ENCODE results near the gene ABHD12B. TPM values are rescaled to one million over a fixed set of nuclear protein-coding genes. Genes with fewer than 3 reads are reported as not detected.

ABHD12B gene
- total and polyA plus RNA-seq, 2 of the 13 experiments (the other 11 are each of a cell fraction or from before 2014, with no cell fraction given), result not detected

DNA sequence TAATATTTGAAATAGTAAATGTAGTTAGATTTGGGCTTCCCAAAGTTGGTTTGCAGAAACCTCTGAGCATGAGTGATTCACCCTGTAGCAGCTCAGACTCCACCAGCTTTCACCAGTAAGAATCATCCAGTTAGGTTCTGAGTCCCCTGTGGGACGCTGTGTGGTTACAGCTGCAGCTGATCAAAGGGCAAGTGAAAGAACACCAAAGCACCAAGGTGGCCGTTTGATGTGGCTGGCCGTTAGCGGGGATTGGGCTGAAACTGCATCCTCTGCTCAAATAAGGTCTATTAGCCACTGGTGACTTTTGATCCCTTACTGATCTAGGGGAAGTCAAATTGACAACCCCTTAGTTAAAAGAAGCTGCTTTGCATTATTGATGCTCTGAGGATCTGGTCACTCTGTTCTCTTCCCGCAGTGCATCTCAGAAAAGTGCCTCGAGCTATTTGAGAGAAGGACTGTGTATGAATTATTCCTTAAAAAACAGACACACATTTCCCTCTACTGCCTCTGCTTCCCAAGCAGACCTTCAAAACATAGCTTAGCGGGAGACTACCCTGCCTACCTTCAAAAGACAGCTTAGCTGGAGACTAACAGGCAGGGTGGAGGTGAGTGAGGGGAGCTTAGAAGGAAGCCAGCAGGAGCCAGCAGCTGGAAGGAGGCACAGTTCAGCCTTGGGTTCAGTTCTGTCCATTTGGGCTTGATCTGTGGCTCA is 3.7 kb downstream of the ABHD12B start (continued):
- no peak for TF ChIP-seq SCMH1 (CRISPR knock-in tag; IDR thresholded peaks at IDR 0.05; ENCODE audit: borderline replicate concordance)
- 0 out of 2 replicates have a peak, but pooled peaks have one; percentile 42 for TF ChIP-seq ZMYM2 (CRISPR knock-in tag; IDR thresholded peaks at IDR 0.05)
- no peak for TF ChIP-seq ATF3 (CRISPR knock-in tag; IDR thresholded peaks at IDR 0.05)
- 0 out of 2 replicates have a peak, but pooled peaks have one; percentile 12 for TF ChIP-seq ZNF619 (CRISPR knock-in tag; IDR thresholded peaks at IDR 0.05)
- no peak for TF ChIP-seq JDP2 (CRISPR knock-in tag; IDR thresholded peaks at IDR 0.05; ENCODE audit: borderline replicate concordance)
- TF ChIP-seq, protein P1, sequence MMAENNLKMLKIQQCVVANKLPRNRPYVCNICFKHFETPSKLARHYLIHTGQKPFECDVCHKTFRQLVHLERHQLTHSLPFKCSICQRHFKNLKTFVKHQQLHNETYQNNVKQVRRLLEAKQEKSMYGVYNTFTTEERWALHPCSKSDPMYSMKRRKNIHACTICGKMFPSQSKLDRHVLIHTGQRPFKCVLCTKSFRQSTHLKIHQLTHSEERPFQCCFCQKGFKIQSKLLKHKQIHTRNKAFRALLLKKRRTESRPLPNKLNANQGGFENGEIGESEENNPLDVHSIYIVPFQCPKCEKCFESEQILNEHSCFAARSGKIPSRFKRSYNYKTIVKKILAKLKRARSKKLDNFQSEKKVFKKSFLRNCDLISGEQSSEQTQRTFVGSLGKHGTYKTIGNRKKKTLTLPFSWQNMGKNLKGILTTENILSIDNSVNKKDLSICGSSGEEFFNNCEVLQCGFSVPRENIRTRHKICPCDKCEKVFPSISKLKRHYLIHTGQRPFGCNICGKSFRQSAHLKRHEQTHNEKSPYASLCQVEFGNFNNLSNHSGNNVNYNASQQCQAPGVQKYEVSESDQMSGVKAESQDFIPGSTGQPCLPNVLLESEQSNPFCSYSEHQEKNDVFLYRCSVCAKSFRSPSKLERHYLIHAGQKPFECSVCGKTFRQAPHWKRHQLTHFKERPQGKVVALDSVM (CRISPR knock-in tag; IDR thresholded peaks at IDR 0.05), result no peak
- TF ChIP-seq FOXJ3 (CRISPR knock-in tag; IDR thresholded peaks at IDR 0.05; ENCODE audit: borderline replicate concordance), result no peak; the same call in 1 of the 2 replicates
- no peak for TF ChIP-seq ZNF33B (CRISPR knock-in tag; IDR thresholded peaks at IDR 0.05)
- no peak for TF ChIP-seq NFATC3 (CRISPR knock-in tag; IDR thresholded peaks at IDR 0.05)
- TF ChIP-seq PLSCR1 (CRISPR knock-in tag; IDR thresholded peaks at IDR 0.05; ENCODE audit: borderline replicate concordance), result no peak
- TF ChIP-seq POLR2AphosphoS2 (IDR thresholded peaks at IDR 0.05; ENCODE audit: low read depth, low read length), result no peak
- TF ChIP-seq RBM39 (IDR thresholded peaks at IDR 0.05; ENCODE audit: low read depth, low read length, poor library complexity, severe bottlenecking), result no peak
- no peak for TF ChIP-seq SYNCRIP (IDR thresholded peaks at IDR 0.05; ENCODE audit: insufficient read depth, low read depth, low read length)
- peak; percentile 69; the same call in 1 of the 2 replicates for TF ChIP-seq SOX5 (CRISPR knock-in tag; IDR thresholded peaks at IDR 0.05; ENCODE audit: borderline replicate concordance)
- TF ChIP-seq, protein P2, sequence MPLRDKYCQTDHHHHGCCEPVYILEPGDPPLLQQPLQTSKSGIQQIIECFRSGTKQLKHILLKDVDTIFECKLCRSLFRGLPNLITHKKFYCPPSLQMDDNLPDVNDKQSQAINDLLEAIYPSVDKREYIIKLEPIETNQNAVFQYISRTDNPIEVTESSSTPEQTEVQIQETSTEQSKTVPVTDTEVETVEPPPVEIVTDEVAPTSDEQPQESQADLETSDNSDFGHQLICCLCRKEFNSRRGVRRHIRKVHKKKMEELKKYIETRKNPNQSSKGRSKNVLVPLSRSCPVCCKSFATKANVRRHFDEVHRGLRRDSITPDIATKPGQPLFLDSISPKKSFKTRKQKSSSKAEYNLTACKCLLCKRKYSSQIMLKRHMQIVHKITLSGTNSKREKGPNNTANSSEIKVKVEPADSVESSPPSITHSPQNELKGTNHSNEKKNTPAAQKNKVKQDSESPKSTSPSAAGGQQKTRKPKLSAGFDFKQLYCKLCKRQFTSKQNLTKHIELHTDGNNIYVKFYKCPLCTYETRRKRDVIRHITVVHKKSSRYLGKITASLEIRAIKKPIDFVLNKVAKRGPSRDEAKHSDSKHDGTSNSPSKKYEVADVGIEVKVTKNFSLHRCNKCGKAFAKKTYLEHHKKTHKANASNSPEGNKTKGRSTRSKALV (CRISPR knock-in tag; IDR thresholded peaks at IDR 0.05), result no peak
- TF ChIP-seq ZKSCAN8 (CRISPR knock-in tag; IDR thresholded peaks at IDR 0.05; ENCODE audit: borderline replicate concordance), result no peak
- peak; percentile 25 for TF ChIP-seq XRCC5 (optimal IDR thresholded peaks at IDR 0.05; ENCODE audit: low read length)
- TF ChIP-seq HINFP (CRISPR knock-in tag; IDR thresholded peaks at IDR 0.05; ENCODE audit: low read depth), result no peak
- no peak for TF ChIP-seq ZNF670 (CRISPR knock-in tag; IDR thresholded peaks at IDR 0.05; ENCODE audit: borderline replicate concordance)
- TF ChIP-seq ZNF563 (CRISPR knock-in tag; IDR thresholded peaks at IDR 0.05), result no peak
- TF ChIP-seq ZNF160 (CRISPR knock-in tag; IDR thresholded peaks at IDR 0.05), result 0 out of 2 replicates have a peak, but pooled peaks have one; percentile 31
- TF ChIP-seq PHF21A (CRISPR knock-in tag; IDR thresholded peaks at IDR 0.05), result peak; percentile 35; the same call in 1 of the 2 replicates
- no peak for TF ChIP-seq MEIS1 (CRISPR knock-in tag; IDR thresholded peaks at IDR 0.05; ENCODE audit: borderline replicate concordance)
- TF ChIP-seq CEBPG (CRISPR knock-in tag; IDR thresholded peaks at IDR 0.05), result peak; percentile 40; the same call in 1 of the 2 replicates
